GM23338 (cell line): ENCODE data around the gene CEP55. TPM values are rescaled to one million over a fixed set of nuclear protein-coding genes. Genes with fewer than 3 reads are reported as not detected.

Experiments
- ATAC-seq: fragments of 200-7000 bp; cut with Tn5 transposase; 3 replicates; pipeline ENCODE4 v1.9.1; 2020
- DNase-seq: peaks from one replicate; pipeline ENCODE4 v3.0.0-alpha.2; 2015; ENCODE audit warnings: low spot score
- H2AFZ ChIP-seq: fragments of 200-600 bp; sonication (generic); 2 replicates; pipeline ENCODE4 v1.8.0; 2016; ENCODE audit warnings: antibody characterized with exemption, mild to moderate bottlenecking, moderate library complexity
- H3F3A ChIP-seq: fragments of 200-600 bp; sonication (generic); replicated peaks from 2 replicates; pipeline ENCODE4 v1.8.0; 2017; ENCODE audit warnings: antibody characterized with exemption, mixed run types, low read depth
- H3K27ac ChIP-seq: fragments of 200-600 bp; sonication (generic); 2 replicates; pipeline ENCODE4 v1.6.1; 2016; ENCODE audit warnings: low read depth
- H3K27me3 ChIP-seq: fragments of 200-600 bp; sonication (generic); 2 replicates; pipeline ENCODE4 v1.8.0; 2016; ENCODE audit warnings: mild to moderate bottlenecking, mixed run types, moderate library complexity; ENCODE audit not compliant: insufficient read depth
- H3K36me3 ChIP-seq: fragments of 200-600 bp; sonication (generic); 2 replicates; pipeline ENCODE4 v1.8.0; 2016; ENCODE audit warnings: mild to moderate bottlenecking; ENCODE audit not compliant: insufficient read depth
- H3K4me1 ChIP-seq: fragments of 200-600 bp; sonication (generic); 2 replicates; pipeline ENCODE4 v1.8.0; 2016; ENCODE audit warnings: mild to moderate bottlenecking, moderate library complexity; ENCODE audit not compliant: insufficient read depth
- H3K4me2 ChIP-seq: fragments of 200-600 bp; sonication (generic); 2 replicates; pipeline ENCODE4 v1.7.1; 2017; ENCODE audit warnings: mixed run types
- H3K4me3 ChIP-seq: fragments of 200-600 bp; sonication (generic); 2 replicates; pipeline ENCODE4 v1.6.1; 2016; ENCODE audit warnings: mixed run types
- H3K79me2 ChIP-seq: fragments of 200-600 bp; sonication (generic); replicated peaks from 2 replicates; pipeline ENCODE4 v1.8.0; 2017; ENCODE audit warnings: mild to moderate bottlenecking; ENCODE audit not compliant: insufficient read depth
- H3K9me2 ChIP-seq: fragments of 200-600 bp; sonication (generic); 2 replicates; pipeline ENCODE4 v1.8.0; 2017; ENCODE audit not compliant: insufficient read depth
- H4K20me1 ChIP-seq: fragments of 200-600 bp; sonication (generic); replicated peaks from 2 replicates; pipeline ENCODE4 v1.8.0; 2017; ENCODE audit warnings: mild to moderate bottlenecking; ENCODE audit not compliant: insufficient read depth
- H3K27ac Mint-ChIP-seq: 2 replicates; pipeline ENCODE4 v1.8.0; 2020; ENCODE audit warnings: inconsistent platforms, mild to moderate bottlenecking, moderate library complexity, mixed read lengths
- H3K27me3 Mint-ChIP-seq: 3 replicates; pipeline ENCODE4 v1.8.0; 2022; ENCODE audit warnings: low read depth, mild to moderate bottlenecking, moderate library complexity, mixed read lengths, inconsistent platforms; ENCODE audit not compliant: insufficient read depth, poor library complexity
- H3K36me3 Mint-ChIP-seq: 3 replicates; pipeline ENCODE4 v1.8.0; 2021; ENCODE audit warnings: low read depth, mild to moderate bottlenecking, inconsistent platforms, moderate library complexity, mixed read lengths
- H3K4me1 Mint-ChIP-seq: 3 replicates; pipeline ENCODE4 v1.8.0; 2020; ENCODE audit warnings: mild to moderate bottlenecking, inconsistent platforms, mixed read lengths
- H3K4me3 Mint-ChIP-seq: 3 replicates; pipeline ENCODE4 v1.8.0; 2021; ENCODE audit warnings: moderate library complexity, mild to moderate bottlenecking, inconsistent platforms, mixed read lengths
- H3K9me3 Mint-ChIP-seq: 3 replicates; pipeline ENCODE4 v1.8.0; 2020; ENCODE audit warnings: moderate library complexity, mild to moderate bottlenecking, inconsistent platforms, mixed read lengths
- CREB1 ChIP-seq: fragments of 250-450 bp; sonication (Bioruptor Pico); IDR thresholded peaks from 2 replicates; pipeline ENCODE4 v1.5.0; 2020; ENCODE audit warnings: low read depth, mild to moderate bottlenecking, moderate library complexity
- ETS1 ChIP-seq: IDR thresholded peaks from 2 replicates; pipeline ENCODE4 v1.6.1; 2016; ENCODE audit warnings: antibody characterized with exemption
- JUNB ChIP-seq: IDR thresholded peaks from one replicate; pipeline ENCODE4 v1.6.1; 2016; ENCODE audit warnings: antibody characterized with exemption; ENCODE audit not compliant: unreplicated experiment
- POLR2AphosphoS5 ChIP-seq: IDR thresholded peaks from 2 replicates; pipeline ENCODE4 v1.6.1; 2016; ENCODE audit warnings: antibody characterized with exemption, low read depth
- REST ChIP-seq: IDR thresholded peaks from one replicate; pipeline ENCODE4 v1.6.1; 2018; ENCODE audit warnings: antibody characterized with exemption; ENCODE audit not compliant: unreplicated experiment
- ZNF331 ChIP-seq: fragments of 250-450 bp; sonication (Bioruptor Pico); IDR thresholded peaks from 2 replicates; pipeline ENCODE4 v1.5.0; 2020; ENCODE audit warnings: low read depth, mild to moderate bottlenecking, moderate library complexity
- polyA plus RNA-seq: library from polyadenylated mRNA; unstranded; fragments of >200 nt; fragmentation: Nextera tagmentation; extraction: Ambion mirVana; gene quantifications from 2 replicates; pipeline ENCODE4 v1.2.1, GENCODE V29; 2016
- total RNA-seq: library from RNA; depleted of rRNA; stranded (reverse); fragments of >200 nt; shearing (Covaris generic); gene quantifications from 2 replicates; pipeline ENCODE4 v1.2.3, GENCODE V29; 2014
- TF ChIP-seq, protein P1 (sequence below), 2 experiments: fragments of 200-600 bp in 1 of 2; sonication (generic) in 1 of 2; conservative IDR thresholded peaks; 2 replicates each; pipeline versions ENCODE4 v1.5.1 to v1.6.1; 2016 to 2017; ENCODE audit warnings: antibody characterized with exemption in 2 of 2, low read depth in 2 of 2, mild to moderate bottlenecking in 2 of 2, moderate library complexity in 1 of 2
- TF ChIP-seq, protein P2 (sequence below): fragments of 250-450 bp; sonication (Bioruptor Pico); IDR thresholded peaks from 2 replicates; pipeline ENCODE4 v1.5.0; 2020; ENCODE audit warnings: mild to moderate bottlenecking, moderate library complexity

Gene CEP55
- total and polyA plus RNA-seq, 2 experiments from 2014 or later, result 12.4 to 22.4 TPM

DNA sequence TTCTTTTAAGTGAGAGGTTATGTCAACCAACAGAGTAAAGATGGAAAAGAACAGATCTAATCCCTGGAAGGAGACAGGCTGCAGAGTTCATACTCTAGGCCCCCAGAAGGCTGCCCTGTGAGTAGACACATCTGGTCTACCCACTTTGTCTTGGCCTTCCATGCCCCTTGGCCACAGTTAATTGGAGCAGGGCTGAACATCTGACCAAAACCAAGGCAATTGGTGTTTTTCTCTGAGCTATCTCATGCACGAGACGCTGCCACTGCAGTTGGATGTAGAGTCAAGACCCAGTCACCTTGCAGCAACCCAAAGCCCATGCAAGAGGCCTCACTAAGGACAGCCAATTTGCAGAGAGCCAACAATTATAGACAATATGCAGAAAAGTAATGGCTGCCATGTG lies 23.3 kb upstream of the CEP55 start:
- Mint-ChIP-seq H3K9me3 (no peaks in the 10 kb centered on the region), H3K4me3 (no peak overlapping the region), H3K36me3 (no peaks in the 10 kb centered on the region), H3K27ac (no peak overlapping the region), H3K4me1 (peaks cover 13% of the 10 kb centered on the region), H3K27me3 (peaks cover 2% of the 10 kb centered on the region)
- no peak for TF ChIP-seq REST
- no peak for TF ChIP-seq POLR2AphosphoS5
- TF ChIP-seq, protein P1, sequence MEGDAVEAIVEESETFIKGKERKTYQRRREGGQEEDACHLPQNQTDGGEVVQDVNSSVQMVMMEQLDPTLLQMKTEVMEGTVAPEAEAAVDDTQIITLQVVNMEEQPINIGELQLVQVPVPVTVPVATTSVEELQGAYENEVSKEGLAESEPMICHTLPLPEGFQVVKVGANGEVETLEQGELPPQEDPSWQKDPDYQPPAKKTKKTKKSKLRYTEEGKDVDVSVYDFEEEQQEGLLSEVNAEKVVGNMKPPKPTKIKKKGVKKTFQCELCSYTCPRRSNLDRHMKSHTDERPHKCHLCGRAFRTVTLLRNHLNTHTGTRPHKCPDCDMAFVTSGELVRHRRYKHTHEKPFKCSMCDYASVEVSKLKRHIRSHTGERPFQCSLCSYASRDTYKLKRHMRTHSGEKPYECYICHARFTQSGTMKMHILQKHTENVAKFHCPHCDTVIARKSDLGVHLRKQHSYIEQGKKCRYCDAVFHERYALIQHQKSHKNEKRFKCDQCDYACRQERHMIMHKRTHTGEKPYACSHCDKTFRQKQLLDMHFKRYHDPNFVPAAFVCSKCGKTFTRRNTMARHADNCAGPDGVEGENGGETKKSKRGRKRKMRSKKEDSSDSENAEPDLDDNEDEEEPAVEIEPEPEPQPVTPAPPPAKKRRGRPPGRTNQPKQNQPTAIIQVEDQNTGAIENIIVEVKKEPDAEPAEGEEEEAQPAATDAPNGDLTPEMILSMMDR (conservative IDR thresholded peaks at IDR 0.05; ENCODE audit: low read depth in 2 of 2), result no peak
- no peaks in the 10 kb centered on the region for H3K9me2 ChIP-seq
- ATAC-seq, result no peak
- no peak overlapping the region for H3K27ac ChIP-seq
- no peak overlapping the region for H3K4me2 ChIP-seq
- no peaks in the 10 kb centered on the region for H3K36me3 ChIP-seq
- H3K79me2 ChIP-seq, result no peaks in the 10 kb centered on the region
- no peak for DNase-seq
- no peak overlapping the region for H3K4me3 ChIP-seq
- H3K4me1 ChIP-seq, result peaks cover 8% of the 10 kb centered on the region; the same call in 1 of the 2 replicates
- no peaks in the 10 kb centered on the region for H3K27me3 ChIP-seq
- H2AFZ ChIP-seq, result peak overlapping the region; percentile 32; the same call in 1 of the 2 replicates
- no peaks in the 10 kb centered on the region for H4K20me1 ChIP-seq
- H3F3A ChIP-seq, result no peaks in the 10 kb centered on the region

GRCh38 chr10:93473804-93474472 lies 22.5 kb upstream of the CEP55 start:
- Histone ChIP-seq H3F3A (no peaks in the 10 kb centered on the region), H3K36me3 (no peaks in the 10 kb centered on the region), H3K4me2 (no peak overlapping the region), H3K27me3 (no peaks in the 10 kb centered on the region), H4K20me1 (no peaks in the 10 kb centered on the region), H3K9me2 (no peaks in the 10 kb centered on the region), H3K79me2 (no peaks in the 10 kb centered on the region), H3K27ac (no peak overlapping the region), H3K4me3 (no peak overlapping the region), H2AFZ (peak overlapping the region; percentile 32; the same call in 1 of the 2 replicates), H3K4me1 (peaks cover 8% of the 10 kb centered on the region; the same call in 1 of the 2 replicates)
- H3K27me3 Mint-ChIP-seq, result no peaks in the 10 kb centered on the region
- no peaks in the 10 kb centered on the region for H3K36me3 Mint-ChIP-seq
- no peak overlapping the region for H3K4me3 Mint-ChIP-seq
- no peak overlapping the region for H3K27ac Mint-ChIP-seq
- no peak for ATAC-seq
- peaks cover 13% of the 10 kb centered on the region for H3K4me1 Mint-ChIP-seq
- no peak for DNase-seq
- no peaks in the 10 kb centered on the region for H3K9me3 Mint-ChIP-seq
- TF ChIP-seq POLR2AphosphoS5, result no peak
- TF ChIP-seq, protein P2, sequence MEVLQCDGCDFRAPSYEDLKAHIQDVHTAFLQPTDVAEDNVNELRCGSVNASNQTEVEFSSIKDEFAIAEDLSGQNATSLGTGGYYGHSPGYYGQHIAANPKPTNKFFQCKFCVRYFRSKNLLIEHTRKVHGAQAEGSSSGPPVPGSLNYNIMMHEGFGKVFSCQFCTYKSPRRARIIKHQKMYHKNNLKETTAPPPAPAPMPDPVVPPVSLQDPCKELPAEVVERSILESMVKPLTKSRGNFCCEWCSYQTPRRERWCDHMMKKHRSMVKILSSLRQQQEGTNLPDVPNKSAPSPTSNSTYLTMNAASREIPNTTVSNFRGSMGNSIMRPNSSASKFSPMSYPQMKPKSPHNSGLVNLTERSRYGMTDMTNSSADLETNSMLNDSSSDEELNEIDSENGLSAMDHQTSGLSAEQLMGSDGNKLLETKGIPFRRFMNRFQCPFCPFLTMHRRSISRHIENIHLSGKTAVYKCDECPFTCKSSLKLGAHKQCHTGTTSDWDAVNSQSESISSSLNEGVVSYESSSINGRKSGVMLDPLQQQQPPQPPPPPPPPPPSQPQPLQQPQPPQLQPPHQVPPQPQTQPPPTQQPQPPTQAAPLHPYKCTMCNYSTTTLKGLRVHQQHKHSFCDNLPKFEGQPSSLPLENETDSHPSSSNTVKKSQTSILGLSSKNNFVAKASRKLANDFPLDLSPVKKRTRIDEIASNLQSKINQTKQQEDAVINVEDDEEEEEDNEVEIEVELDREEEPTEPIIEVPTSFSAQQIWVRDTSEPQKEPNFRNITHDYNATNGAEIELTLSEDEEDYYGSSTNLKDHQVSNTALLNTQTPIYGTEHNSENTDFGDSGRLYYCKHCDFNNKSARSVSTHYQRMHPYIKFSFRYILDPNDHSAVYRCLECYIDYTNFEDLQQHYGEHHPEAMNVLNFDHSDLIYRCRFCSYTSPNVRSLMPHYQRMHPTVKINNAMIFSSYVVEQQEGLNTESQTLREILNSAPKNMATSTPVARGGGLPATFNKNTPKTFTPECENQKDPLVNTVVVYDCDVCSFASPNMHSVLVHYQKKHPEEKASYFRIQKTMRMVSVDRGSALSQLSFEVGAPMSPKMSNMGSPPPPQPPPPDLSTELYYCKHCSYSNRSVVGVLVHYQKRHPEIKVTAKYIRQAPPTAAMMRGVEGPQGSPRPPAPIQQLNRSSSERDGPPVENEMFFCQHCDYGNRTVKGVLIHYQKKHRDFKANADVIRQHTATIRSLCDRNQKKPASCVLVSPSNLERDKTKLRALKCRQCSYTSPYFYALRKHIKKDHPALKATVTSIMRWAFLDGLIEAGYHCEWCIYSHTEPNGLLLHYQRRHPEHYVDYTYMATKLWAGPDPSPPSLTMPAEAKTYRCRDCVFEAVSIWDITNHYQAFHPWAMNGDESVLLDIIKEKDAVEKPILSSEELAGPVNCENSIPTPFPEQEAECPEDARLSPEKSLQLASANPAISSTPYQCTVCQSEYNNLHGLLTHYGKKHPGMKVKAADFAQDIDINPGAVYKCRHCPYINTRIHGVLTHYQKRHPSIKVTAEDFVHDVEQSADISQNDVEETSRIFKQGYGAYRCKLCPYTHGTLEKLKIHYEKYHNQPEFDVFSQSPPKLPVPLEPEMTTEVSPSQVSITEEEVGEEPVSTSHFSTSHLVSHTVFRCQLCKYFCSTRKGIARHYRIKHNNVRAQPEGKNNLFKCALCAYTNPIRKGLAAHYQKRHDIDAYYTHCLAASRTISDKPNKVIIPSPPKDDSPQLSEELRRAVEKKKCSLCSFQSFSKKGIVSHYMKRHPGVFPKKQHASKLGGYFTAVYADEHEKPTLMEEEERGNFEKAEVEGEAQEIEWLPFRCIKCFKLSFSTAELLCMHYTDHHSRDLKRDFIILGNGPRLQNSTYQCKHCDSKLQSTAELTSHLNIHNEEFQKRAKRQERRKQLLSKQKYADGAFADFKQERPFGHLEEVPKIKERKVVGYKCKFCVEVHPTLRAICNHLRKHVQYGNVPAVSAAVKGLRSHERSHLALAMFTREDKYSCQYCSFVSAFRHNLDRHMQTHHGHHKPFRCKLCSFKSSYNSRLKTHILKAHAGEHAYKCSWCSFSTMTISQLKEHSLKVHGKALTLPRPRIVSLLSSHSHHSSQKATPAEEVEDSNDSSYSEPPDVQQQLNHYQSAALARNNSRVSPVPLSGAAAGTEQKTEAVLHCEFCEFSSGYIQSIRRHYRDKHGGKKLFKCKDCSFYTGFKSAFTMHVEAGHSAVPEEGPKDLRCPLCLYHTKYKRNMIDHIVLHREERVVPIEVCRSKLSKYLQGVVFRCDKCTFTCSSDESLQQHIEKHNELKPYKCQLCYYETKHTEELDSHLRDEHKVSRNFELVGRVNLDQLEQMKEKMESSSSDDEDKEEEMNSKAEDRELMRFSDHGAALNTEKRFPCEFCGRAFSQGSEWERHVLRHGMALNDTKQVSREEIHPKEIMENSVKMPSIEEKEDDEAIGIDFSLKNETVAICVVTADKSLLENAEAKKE (CRISPR knock-in tag), result no peak
- no peak for TF ChIP-seq ZNF331 (CRISPR knock-in tag)
- no peak for TF ChIP-seq ETS1
- TF ChIP-seq JUNB, result no peak
- no peak for TF ChIP-seq CREB1 (CRISPR knock-in tag)
